GM12878 (cell line): ENCODE data around the gene ZNF121. TPM values are rescaled to one million over a fixed set of nuclear protein-coding genes. Genes with fewer than 3 reads are reported as not detected.

Source experiments
- CHD4 ChIP-seq: fragments of 200-600 bp; sonication (generic); IDR thresholded peaks from 2 replicates; pipeline ENCODE4 v1.6.1; 2016; ENCODE audit warnings: mild to moderate bottlenecking
- CREM ChIP-seq: IDR thresholded peaks from 2 replicates; pipeline ENCODE4 v1.6.1; 2014; ENCODE audit warnings: antibody characterized with exemption, low read depth
- DPF2 ChIP-seq: fragments of 450-650 bp; IDR thresholded peaks from 2 replicates; pipeline ENCODE4 v1.6.1; 2017; ENCODE audit warnings: mild to moderate bottlenecking
- E2F8 ChIP-seq: fragments of 450-650 bp; IDR thresholded peaks from 2 replicates; pipeline ENCODE4 v1.6.1; 2018; ENCODE audit warnings: mild to moderate bottlenecking, low read depth, moderate library complexity; ENCODE audit not compliant: partially characterized antibody
- EP300 ChIP-seq, 2 experiments: fragments of 150-350 bp in 1 of 2; IDR thresholded peaks; 2 replicates each; pipeline ENCODE4 v1.6.1; 2011 to 2012; ENCODE audit warnings: low read depth in 2 of 2, low read length in 2 of 2, borderline replicate concordance in 1 of 2, improper control_type of control experiment in 1 of 2, inconsistent platforms in 1 of 2; ENCODE audit not compliant: control insufficient read depth in 1 of 2
- MEF2A ChIP-seq: IDR thresholded peaks from 2 replicates; pipeline ENCODE4 v1.6.1; 2011; ENCODE audit warnings: low read depth, mild to moderate bottlenecking, low read length, moderate library complexity; ENCODE audit not compliant: insufficient read depth
- MLLT1 ChIP-seq: fragments of 450-650 bp; IDR thresholded peaks from 2 replicates; pipeline ENCODE4 v1.6.1; 2016; ENCODE audit warnings: mild to moderate bottlenecking
- NFIC ChIP-seq: IDR thresholded peaks from 2 replicates; pipeline ENCODE4 v1.6.1; 2012; ENCODE audit warnings: low read depth, mild to moderate bottlenecking, inconsistent platforms, low read length, moderate library complexity
- NFYA ChIP-seq: IDR thresholded peaks from 2 replicates; pipeline ENCODE4 v1.6.1; 2011; ENCODE audit warnings: low read depth, mild to moderate bottlenecking, low read length, improper control_type of control experiment, borderline replicate concordance
- NR2C1 ChIP-seq: fragments of 450-650 bp; IDR thresholded peaks from 2 replicates; pipeline ENCODE4 v1.6.1; 2017; ENCODE audit warnings: antibody characterized with exemption, mild to moderate bottlenecking, moderate library complexity
- NR2C2 ChIP-seq: IDR thresholded peaks from 2 replicates; pipeline ENCODE4 v1.6.1; 2011; ENCODE audit warnings: borderline replicate concordance, low read depth; ENCODE audit not compliant: control insufficient read depth, insufficient read length
- RAD51 ChIP-seq: fragments of 450-650 bp; IDR thresholded peaks from 2 replicates; pipeline ENCODE4 v1.6.1; 2016; ENCODE audit warnings: moderate library complexity, mild to moderate bottlenecking, inconsistent platforms
- RB1 ChIP-seq: fragments of 450-650 bp; formaldehyde crosslinking; IDR thresholded peaks from 2 replicates; pipeline ENCODE4 v1.6.1; 2017; ENCODE audit warnings: mild to moderate bottlenecking, borderline replicate concordance
- STAT1 ChIP-seq: fragments of 450-650 bp; conservative IDR thresholded peaks from 2 replicates; pipeline ENCODE4 v1.6.1; 2014; ENCODE audit warnings: antibody characterized with exemption, mild to moderate bottlenecking
- TCF12 ChIP-seq: IDR thresholded peaks from 2 replicates; pipeline ENCODE4 v1.6.1; 2011; ENCODE audit warnings: low read depth, mild to moderate bottlenecking, low read length
- ZBTB33 ChIP-seq: fragments of 450-650 bp; IDR thresholded peaks from 2 replicates; pipeline ENCODE4 v1.6.1; 2017; ENCODE audit warnings: mild to moderate bottlenecking
- ZNF207 ChIP-seq: fragments of 450-650 bp; IDR thresholded peaks from 2 replicates; pipeline ENCODE4 v1.6.1; 2014; ENCODE audit warnings: antibody characterized with exemption, mild to moderate bottlenecking, borderline replicate concordance
- ZSCAN29 ChIP-seq: fragments of 450-650 bp; IDR thresholded peaks from 2 replicates; pipeline ENCODE4 v1.6.1; 2017; ENCODE audit warnings: mild to moderate bottlenecking, moderate library complexity
- polyA plus RNA-seq, 11 experiments: library from polyadenylated mRNA; depleted of rRNA in 4 of 11; unstranded in 6 of 11; stranded (reverse) in 5 of 11; fragments of >200 nt; fragmentation: Nextera tagmentation in 4 of 11; fragmentation: Illumina TruSeq in 1 of 11; extraction: Ambion mirVana in 4 of 11; extraction: Trizol in 1 of 11; gene quantifications; 1 replicate in 1 of 11; 2 replicates in 10 of 11; pipeline versions ENCODE4 v1.2.1 to v1.2.3, GENCODE V29; 2011 to 2016; ENCODE audit warnings: inconsistent platforms in 2 of 11, missing spikeins in 2 of 11, low read depth in 1 of 11
- total RNA-seq, 4 experiments: library from RNA; depleted of rRNA in 3 of 4; stranded (reverse); fragments of >200 nt in 3 of 4; fragmentation: Illumina TruSeq in 1 of 4; extraction: Trizol in 1 of 4; gene quantifications; 2 replicates each; pipeline versions ENCODE4 v1.2.1 to v1.2.3, GENCODE V29; 2013 to 2021
- TF ChIP-seq, protein P1 (sequence below): IDR thresholded peaks from 2 replicates; pipeline ENCODE4 v1.6.1; 2011; ENCODE audit warnings: borderline replicate concordance, low read depth, mild to moderate bottlenecking, moderate library complexity, low read length; ENCODE audit not compliant: insufficient read depth, poor library complexity, severe bottlenecking
- TF ChIP-seq, protein P2 (sequence below): fragments of 450-650 bp; IDR thresholded peaks from 2 replicates; pipeline ENCODE4 v1.6.1; 2017; ENCODE audit warnings: borderline replicate concordance

ZNF121 gene
- total and polyA plus RNA-seq, 10 of the 15 experiments (the other 5 are each of a cell fraction or from before 2014, with no cell fraction given) = 4.8 to 75.0 (median 17.7) TPM

DNA sequence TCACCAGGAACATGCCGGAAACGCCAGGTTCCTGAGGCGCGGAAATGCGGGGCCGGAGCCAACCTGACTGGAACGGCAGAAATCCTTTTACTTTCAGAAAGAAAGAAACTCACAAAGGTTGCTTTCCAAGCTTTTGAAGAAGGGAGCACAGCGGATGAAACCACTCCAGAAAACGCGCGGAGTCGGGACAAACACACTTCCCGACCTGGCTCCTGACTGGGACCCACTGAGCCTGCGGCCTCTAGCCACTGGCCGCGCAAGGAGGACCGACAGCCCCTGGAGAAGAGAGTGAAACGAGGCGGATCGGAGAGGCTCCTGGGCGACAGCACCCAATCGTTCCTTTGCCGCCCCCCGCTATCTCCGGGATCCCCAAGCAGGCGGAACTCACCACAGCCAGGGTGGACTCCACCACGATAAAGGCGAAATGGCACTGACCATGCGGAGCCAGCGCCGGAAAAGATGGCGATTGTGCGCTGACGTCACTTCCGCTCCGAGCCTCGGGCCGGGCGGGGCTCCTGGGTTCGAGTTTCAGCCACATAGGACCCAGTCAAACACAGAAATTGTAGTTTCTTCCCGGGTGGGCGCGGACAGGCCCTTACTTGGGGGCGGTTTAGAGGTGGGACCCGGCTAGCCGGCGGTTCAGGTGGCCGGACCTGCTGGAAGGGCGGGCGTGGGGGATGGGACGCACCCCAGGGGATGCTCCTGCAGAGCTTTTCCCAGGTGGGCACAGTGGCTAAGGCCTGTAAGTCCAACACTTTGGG is at the start of gene ZNF121 (continued):
- TF ChIP-seq MLLT1 = 0 out of 2 replicates have a peak, but pooled peaks have one; percentile 58
- TF ChIP-seq DPF2 = peak; percentile 32; the same call in 1 of the 2 replicates
- TF ChIP-seq NFYA = no peak
- TF ChIP-seq RB1 = 0 out of 2 replicates have a peak, but pooled peaks have one; percentile 27
- TF ChIP-seq MEF2A = no peak
- TF ChIP-seq EP300 (IDR thresholded peaks at IDR 0.05; ENCODE audit: borderline replicate concordance in 1 of 2, control insufficient read depth in 1 of 2, low read depth in 2 of 2, low read length in 2 of 2) = 0 out of 4 replicates have a peak, but pooled peaks of 1 of the 2 experiments have one; percentile 20
- TF ChIP-seq CHD4 = no peak
- TF ChIP-seq NR2C2 = no peak
- TF ChIP-seq, protein P1, sequence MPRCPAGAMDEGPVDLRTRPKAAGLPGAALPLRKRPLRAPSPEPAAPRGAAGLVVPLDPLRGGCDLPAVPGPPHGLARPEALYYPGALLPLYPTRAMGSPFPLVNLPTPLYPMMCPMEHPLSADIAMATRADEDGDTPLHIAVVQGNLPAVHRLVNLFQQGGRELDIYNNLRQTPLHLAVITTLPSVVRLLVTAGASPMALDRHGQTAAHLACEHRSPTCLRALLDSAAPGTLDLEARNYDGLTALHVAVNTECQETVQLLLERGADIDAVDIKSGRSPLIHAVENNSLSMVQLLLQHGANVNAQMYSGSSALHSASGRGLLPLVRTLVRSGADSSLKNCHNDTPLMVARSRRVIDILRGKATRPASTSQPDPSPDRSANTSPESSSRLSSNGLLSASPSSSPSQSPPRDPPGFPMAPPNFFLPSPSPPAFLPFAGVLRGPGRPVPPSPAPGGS = no peak
- TF ChIP-seq, protein P2, sequence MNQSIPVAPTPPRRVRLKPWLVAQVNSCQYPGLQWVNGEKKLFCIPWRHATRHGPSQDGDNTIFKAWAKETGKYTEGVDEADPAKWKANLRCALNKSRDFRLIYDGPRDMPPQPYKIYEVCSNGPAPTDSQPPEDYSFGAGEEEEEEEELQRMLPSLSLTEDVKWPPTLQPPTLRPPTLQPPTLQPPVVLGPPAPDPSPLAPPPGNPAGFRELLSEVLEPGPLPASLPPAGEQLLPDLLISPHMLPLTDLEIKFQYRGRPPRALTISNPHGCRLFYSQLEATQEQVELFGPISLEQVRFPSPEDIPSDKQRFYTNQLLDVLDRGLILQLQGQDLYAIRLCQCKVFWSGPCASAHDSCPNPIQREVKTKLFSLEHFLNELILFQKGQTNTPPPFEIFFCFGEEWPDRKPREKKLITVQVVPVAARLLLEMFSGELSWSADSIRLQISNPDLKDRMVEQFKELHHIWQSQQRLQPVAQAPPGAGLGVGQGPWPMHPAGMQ = no peak
- peak; percentile 61; the same call in 1 of the 2 replicates for TF ChIP-seq STAT1
- no peak for TF ChIP-seq E2F8
- no peak for TF ChIP-seq NFIC
- TF ChIP-seq TCF12 = peak; percentile 17; the same call in 1 of the 2 replicates
- TF ChIP-seq NR2C1 = no peak; the same call in 1 of the 2 replicates
- no peak for TF ChIP-seq RAD51
- TF ChIP-seq ZNF207 = no peak
- TF ChIP-seq ZBTB33 = no peak
- no peak for TF ChIP-seq ZSCAN29
- TF ChIP-seq CREM = peak; percentile 97
